ENCODE measurements around the gene MKRN1. TPM values are rescaled to one million over a fixed set of nuclear protein-coding genes. Genes with fewer than 3 reads are reported as not detected.

The MKRN1 gene
- total RNA-seq, 1 donor: 69.8 TPM

GRCh38 chr7:140446467-140446866 lies 32.8 kb downstream of the MKRN1 start:
- Histone ChIP-seq H3K4me1 (ENCODE audit: insufficient read depth, low read length) (no peaks in the 10 kb centered on the region), H4K20me1 (ENCODE audit: insufficient read depth, low read length) (no peaks in the 10 kb centered on the region), H3K4me2 (ENCODE audit: insufficient read depth, low read length) (no peak overlapping the region), H2AFZ (ENCODE audit: low read length) (no peak overlapping the region), H3K4me3 (ENCODE audit: insufficient read depth, low read length) (no peak overlapping the region), H3K27me3 (ENCODE audit: insufficient read depth, low read length) (no peaks in the 10 kb centered on the region), H3K9me3 (ENCODE audit: low read depth, low read length) (no peaks in the 10 kb centered on the region), H3K79me2 (ENCODE audit: insufficient read depth, low read length) (no peaks in the 10 kb centered on the region), H3K36me3 (ENCODE audit: insufficient read depth, low read length) (no peaks in the 10 kb centered on the region), H3K27ac (ENCODE audit: low read depth, low read length) (no peak overlapping the region)
- no peak for DNase-seq (ENCODE audit: insufficient read length, low spot score, missing footprints)
- no peak for TF ChIP-seq CTCF (IDR thresholded peaks at IDR 0.05; ENCODE audit: extremely low read depth, low read depth, low read length)

DNA sequence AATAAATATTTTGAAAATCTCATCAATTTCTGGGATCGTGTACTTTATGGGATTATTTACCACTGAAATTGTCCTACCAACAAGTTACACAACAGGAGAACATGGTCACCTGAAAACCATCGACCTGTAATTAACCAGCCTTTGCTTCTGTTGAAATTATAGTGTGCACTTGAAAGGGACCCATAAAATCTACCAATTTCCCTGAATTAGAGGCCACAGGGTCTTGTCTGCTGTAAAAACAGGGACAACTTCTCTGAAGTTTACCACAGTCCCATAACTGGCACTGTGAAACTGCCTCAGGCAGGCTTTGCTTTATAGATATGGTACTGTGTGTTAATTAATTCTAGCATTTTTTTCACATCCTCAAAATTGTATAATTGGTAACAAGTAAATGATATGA lies 37.8 kb downstream of the MKRN1 start:
- no peaks in the 10 kb centered on the region for H3K9me3 ChIP-seq (ENCODE audit: low read depth, low read length)
- no peak overlapping the region for H3K27ac ChIP-seq (ENCODE audit: low read depth, low read length)
- H2AFZ ChIP-seq (ENCODE audit: low read length): no peak overlapping the region
- no peak for DNase-seq (ENCODE audit: insufficient read length, low spot score, missing footprints)
- no peaks in the 10 kb centered on the region for H3K36me3 ChIP-seq (ENCODE audit: insufficient read depth, low read length)
- H3K4me2 ChIP-seq (ENCODE audit: insufficient read depth, low read length): no peak overlapping the region
- H3K79me2 ChIP-seq (ENCODE audit: insufficient read depth, low read length): no peaks in the 10 kb centered on the region
- no peaks in the 10 kb centered on the region for H3K27me3 ChIP-seq (ENCODE audit: insufficient read depth, low read length)
- TF ChIP-seq CTCF (IDR thresholded peaks at IDR 0.05; ENCODE audit: extremely low read depth, low read depth, low read length): no peak
- H3K4me1 ChIP-seq (ENCODE audit: insufficient read depth, low read length): no peaks in the 10 kb centered on the region
- no peak overlapping the region for H3K4me3 ChIP-seq (ENCODE audit: insufficient read depth, low read length)
- H4K20me1 ChIP-seq (ENCODE audit: insufficient read depth, low read length): no peaks in the 10 kb centered on the region

DNA sequence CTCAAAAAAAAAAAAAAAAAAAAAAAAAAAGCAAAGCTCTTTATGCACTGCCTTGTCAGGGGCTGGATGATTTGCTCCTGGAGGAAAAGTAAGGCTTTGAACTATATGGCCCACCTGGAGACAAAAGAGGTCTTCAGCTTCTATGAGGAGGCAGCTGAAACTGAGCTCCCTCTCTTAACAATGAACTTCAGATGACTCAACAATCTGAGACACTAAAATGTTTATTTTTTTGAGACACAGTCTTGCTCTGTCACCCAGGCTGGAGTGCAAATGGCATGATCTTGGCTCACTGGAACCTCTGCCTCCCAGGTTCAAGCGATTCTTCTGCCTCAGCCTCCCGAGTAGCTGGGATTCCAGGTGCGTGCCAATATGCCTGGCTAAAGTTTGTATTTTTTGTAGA lies 38.7 kb downstream of the MKRN1 start:
- H3K4me1 ChIP-seq (ENCODE audit: insufficient read depth, low read length): no peaks in the 10 kb centered on the region
- H4K20me1 ChIP-seq (ENCODE audit: insufficient read depth, low read length): no peaks in the 10 kb centered on the region
- H3K4me2 ChIP-seq (ENCODE audit: insufficient read depth, low read length): no peak overlapping the region
- no peak overlapping the region for H2AFZ ChIP-seq (ENCODE audit: low read length)
- TF ChIP-seq CTCF (IDR thresholded peaks at IDR 0.05; ENCODE audit: extremely low read depth, low read depth, low read length): no peak
- H3K36me3 ChIP-seq (ENCODE audit: insufficient read depth, low read length): no peaks in the 10 kb centered on the region
- H3K27me3 ChIP-seq (ENCODE audit: insufficient read depth, low read length): no peaks in the 10 kb centered on the region
- no peak for DNase-seq (ENCODE audit: insufficient read length, low spot score, missing footprints)
- H3K27ac ChIP-seq (ENCODE audit: low read depth, low read length): no peak overlapping the region
- no peaks in the 10 kb centered on the region for H3K79me2 ChIP-seq (ENCODE audit: insufficient read depth, low read length)
- no peaks in the 10 kb centered on the region for H3K9me3 ChIP-seq (ENCODE audit: low read depth, low read length)
- H3K4me3 ChIP-seq (ENCODE audit: insufficient read depth, low read length): no peak overlapping the region

- H3K36me3 ChIP-seq (ENCODE audit: insufficient read depth, low read length): no peaks in the 10 kb centered on the region
- H3K4me3 ChIP-seq (ENCODE audit: insufficient read depth, low read length): no peak overlapping the region
- H3K79me2 ChIP-seq (ENCODE audit: insufficient read depth, low read length): no peaks in the 10 kb centered on the region
- no peak overlapping the region for H3K27ac ChIP-seq (ENCODE audit: low read depth, low read length)
- H3K4me1 ChIP-seq (ENCODE audit: insufficient read depth, low read length): no peaks in the 10 kb centered on the region
- H4K20me1 ChIP-seq (ENCODE audit: insufficient read depth, low read length): no peaks in the 10 kb centered on the region
- no peak for TF ChIP-seq CTCF (IDR thresholded peaks at IDR 0.05; ENCODE audit: extremely low read depth, low read depth, low read length)
- H3K4me2 ChIP-seq (ENCODE audit: insufficient read depth, low read length): no peak overlapping the region
- H3K27me3 ChIP-seq (ENCODE audit: insufficient read depth, low read length): no peaks in the 10 kb centered on the region
- no peak overlapping the region for H2AFZ ChIP-seq (ENCODE audit: low read length)
- no peaks in the 10 kb centered on the region for H3K9me3 ChIP-seq (ENCODE audit: low read depth, low read length)
- no peak for DNase-seq (ENCODE audit: insufficient read length, low spot score, missing footprints)
Observed at GRCh38 chr7:140439359-140439758, 39.9 kb downstream of the MKRN1 start.
